ENCODE data around the gene IFNAR2.

IFNAR2 gene

DNA sequence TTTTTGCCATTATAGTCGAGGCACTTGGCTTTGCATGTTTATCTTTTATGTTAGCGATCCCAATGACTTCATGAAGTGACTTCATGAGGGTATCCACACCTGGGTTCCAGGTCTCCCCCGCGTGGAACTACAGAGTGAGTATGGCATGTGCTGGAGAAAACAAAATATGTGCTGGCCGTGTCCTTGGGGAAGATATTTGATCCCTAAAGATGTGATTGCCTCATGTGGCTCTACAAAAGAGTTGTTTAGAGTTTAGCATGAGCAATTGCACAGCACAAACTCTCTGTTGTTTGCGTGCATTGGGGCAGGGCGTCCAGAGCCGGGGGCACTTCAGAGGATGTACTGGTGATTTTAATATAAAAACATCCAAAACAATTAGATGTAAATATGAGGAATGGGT is 41.2 kb downstream of the IFNAR2 start:
- DNase-seq: no peak

DNA sequence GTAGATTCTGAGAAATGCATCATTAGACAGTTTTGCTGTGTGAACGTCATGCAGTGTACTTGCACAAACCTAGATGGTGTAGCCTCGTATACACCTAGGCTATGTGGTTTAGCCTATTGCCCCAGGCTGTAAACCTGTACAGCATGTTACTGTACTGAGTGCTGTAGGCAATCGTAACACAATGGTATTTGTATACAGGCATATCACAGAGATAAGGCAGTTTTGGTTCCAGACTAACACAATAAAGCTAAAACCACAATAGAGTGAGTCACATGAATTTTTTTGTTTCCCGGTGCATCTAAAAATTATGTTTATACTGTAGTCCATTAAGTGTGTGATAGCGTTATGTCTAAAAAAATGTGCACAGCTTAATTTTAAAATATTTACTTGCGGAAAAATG is 43.3 kb downstream of the IFNAR2 start:
- no peak for DNase-seq

DNA sequence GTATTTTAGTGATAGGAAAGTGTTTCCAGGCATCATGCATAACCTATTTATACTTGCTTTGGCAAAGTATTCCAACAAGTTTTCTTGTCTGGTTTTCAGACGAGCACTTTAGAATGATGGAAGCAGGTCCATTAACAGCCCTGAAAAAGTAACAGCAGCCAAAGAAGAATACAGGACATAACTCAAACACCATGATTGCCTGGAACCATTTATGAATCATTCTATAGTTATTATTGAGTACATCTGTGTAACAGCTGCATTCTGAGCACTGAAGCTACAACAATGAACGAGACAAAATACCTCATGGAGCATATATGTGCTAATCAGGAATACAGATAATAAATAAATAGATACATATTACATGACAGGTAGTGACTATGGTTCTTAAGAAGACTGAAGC is 49.0 kb downstream of the IFNAR2 start:
- no peak for DNase-seq

DNA sequence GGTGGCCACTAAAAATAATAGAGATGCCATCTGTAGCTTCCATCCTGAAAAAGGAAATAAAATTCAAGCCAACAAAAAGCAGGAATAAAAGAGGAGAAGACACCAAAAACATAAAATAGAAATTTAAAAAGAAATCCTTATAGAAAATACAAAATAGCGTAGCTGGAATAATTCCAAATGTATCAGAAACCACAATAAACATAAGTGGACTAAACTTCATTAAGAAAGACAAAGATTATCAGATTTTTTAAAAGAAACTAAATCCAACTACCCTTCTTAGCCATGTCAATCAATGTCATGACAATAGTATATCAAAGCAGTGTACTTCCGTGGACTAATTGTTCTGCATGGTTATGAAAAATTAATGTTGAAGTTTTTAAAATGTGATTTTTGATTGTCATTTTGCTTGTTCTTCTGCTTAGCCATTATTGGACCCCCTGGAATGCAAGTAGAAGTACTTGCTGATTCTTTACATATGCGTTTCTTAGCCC is 49.6 kb downstream of the IFNAR2 start:
- DNase-seq: no peak
